GM13976 (cell line): Measurements from ENCODE around the gene HOXD10.

Experiments
- DNase-seq: peaks from one replicate; pipeline ENCODE4 v3.0.0; 2012; ENCODE audit warnings: low spot score
- in situ Hi-C: fragments of 300-500 bp; cut with MboI; formaldehyde crosslinking; loops from one replicate; pipeline ENCODE4 v1.12.0; 2022; ENCODE audit warnings: low sequenced_read_pairs, mixed read lengths, inconsistent platforms; ENCODE audit not compliant: unreplicated experiment
- TF ChIP-seq, protein P1 (sequence below): IDR thresholded peaks from 2 replicates; pipeline ENCODE4 v1.5.1; 2012; ENCODE audit warnings: borderline replicate concordance, mild to moderate bottlenecking; ENCODE audit not compliant: insufficient read depth; ENCODE audit errors: extremely low read depth, missing control alignments, control extremely low read depth

HOXD10 gene

DNA sequence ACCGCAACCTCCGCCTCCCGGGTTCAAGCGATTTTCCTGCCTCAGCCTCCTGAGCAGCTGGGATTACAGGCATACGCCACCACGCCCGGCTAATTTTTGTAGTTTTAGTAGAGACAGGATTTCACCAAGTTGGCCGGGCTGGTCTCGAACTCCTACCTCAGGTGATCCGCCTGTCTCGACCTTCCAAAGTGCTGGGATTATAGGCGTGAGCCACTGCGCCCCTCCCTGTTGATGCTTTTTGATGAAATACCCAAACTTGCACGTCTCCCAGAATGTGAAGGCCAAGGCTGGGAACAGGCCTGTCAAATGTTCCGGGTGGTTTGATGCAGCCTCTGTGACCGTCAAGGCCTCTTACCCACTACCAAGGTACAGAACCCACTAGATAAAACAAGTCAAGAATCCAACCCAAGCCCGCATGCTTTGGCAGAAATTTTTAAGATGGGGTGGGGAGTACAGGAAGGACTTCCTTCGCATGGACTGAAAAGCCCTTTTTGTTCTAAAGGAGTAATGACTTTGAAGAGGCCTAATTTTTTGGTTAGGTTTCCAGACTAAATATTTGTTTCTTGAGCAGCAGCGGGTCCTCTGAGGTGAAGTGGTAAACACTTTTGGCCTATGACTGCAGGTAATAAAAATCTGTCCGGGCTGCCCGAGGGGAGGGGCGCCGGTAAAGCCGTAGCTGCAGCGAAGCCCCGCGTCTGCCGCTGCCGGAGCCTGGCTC lies 29.1 kb upstream of the HOXD10 start:
- DNase-seq: no peak
- TF ChIP-seq, protein P1, sequence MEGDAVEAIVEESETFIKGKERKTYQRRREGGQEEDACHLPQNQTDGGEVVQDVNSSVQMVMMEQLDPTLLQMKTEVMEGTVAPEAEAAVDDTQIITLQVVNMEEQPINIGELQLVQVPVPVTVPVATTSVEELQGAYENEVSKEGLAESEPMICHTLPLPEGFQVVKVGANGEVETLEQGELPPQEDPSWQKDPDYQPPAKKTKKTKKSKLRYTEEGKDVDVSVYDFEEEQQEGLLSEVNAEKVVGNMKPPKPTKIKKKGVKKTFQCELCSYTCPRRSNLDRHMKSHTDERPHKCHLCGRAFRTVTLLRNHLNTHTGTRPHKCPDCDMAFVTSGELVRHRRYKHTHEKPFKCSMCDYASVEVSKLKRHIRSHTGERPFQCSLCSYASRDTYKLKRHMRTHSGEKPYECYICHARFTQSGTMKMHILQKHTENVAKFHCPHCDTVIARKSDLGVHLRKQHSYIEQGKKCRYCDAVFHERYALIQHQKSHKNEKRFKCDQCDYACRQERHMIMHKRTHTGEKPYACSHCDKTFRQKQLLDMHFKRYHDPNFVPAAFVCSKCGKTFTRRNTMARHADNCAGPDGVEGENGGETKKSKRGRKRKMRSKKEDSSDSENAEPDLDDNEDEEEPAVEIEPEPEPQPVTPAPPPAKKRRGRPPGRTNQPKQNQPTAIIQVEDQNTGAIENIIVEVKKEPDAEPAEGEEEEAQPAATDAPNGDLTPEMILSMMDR: no peak
- in situ Hi-C loops: loop anchor here (25.0 kb wide), 1 partner anchor 725 kb away; no protein-coding TSS in a partner anchor

DNA sequence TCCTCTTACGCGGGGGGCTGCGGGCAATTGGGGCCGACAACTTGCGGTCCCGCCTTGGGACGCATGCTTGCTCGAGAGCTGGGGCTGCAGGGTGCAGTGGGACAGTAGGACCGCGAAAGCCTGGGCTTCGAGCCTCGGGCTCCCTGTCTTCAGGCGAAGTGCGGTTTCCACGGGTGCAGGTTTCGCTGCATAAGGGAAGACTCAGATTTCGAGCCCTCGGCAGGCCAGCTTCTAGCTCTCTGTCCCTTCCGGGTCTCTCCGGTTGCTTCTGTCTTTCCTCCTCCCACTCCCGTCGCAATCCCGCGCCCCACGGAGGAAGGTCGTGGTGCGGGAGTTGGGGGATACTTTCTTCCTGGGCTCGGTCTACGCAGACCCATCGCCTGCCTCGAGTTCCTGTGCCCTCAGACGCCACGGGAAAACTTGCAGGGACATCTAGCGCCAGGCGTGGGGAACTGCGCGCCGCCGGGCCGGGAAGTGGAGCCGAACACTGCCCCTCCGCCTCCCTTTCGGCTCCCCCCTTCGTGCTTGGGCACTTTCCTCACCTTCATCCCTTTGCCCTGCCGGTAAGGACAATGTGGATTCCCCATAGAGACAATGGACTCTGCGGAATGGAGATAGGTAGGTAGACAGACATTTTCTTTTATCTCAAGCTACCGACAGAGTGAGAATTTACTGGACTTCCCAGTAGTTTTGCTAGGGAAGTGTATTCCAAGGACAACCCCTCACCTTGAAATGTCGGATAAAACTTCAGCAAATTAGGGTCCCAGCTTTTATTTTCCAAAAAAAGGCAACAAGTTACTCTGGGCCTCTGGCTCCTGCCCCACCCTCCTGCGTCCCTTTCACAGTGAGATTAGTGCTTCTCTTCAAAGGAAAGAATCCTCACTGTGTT lies 28.3 kb upstream of the HOXD10 start:
- in situ Hi-C loops: loop anchor here (25.0 kb wide), 1 partner anchor 726 kb away; no protein-coding TSS in a partner anchor
- peak; percentile 76 for DNase-seq
- TF ChIP-seq, protein P1: peak; percentile 81

DNA sequence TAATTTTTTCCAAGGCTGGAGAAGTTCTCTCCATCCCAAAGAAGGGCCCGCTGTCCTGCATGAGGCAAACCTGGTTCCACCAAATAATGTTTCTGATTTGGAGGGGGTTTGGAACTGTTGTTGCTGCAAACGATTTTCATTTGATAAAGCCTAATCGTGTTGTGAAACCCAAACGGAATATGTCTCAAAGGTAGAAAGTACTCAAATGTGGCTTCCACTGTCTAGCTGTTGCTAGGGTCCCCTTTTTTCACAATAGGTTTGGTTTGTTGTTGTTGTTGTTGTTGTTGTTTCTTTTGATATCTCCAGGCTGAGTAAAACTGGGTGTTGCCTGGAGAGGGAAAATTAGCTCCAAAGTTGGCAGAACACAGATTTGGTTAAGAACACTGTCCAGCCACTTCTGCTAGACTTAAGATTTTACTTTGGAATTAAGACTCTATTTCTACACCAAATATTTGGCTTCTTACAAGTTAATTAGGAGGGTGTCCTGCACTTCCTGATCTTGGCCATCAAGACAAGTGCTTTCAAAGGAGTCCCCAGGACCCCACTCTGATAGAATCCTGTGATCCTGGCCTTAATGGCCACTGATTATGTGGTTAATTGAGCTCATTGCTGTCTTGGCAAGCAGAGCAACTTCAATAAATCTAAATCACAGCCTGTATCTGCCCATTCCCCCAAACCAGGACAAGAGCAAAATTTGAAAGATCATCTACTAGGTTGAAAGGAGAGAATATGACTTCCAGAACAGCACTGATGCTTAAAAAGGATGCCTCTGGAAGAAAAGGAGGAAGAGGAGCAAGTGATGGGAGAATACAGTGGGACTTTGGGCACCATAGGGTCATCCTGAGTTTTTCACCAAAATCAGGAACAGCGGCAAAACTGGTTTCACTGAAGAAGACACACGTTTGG lies 27.4 kb upstream of the HOXD10 start:
- in situ Hi-C loops: loop anchor here (25.0 kb wide), 1 partner anchor 727 kb away; no protein-coding TSS in a partner anchor
- TF ChIP-seq, protein P1: no peak
- no peak for DNase-seq

DNA sequence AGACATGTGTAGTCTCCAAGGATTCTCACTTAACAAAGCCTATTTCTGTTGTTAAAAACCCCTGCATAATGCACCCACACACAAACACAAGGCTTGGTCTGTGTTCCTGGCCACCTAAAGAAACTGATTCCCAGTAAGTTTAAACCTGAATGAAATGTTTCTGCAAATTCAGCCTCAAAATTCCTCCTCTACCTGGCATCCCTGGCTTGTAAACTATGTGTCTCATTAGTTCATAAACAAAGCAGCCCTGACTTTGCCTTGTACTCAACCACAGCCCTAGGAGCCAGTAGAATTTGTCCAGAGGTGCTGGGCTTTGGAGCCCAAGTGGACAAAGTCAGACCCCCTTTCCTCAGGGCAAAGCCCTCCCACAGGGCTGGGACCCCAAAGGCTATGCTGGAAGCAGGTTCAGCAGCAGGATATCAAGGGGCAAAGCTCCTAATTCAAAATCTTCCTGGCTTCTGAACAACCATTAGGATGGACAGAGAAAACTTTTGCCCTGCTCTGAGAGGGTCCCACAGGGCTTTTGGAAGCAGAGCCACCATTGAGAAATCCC lies 26.7 kb upstream of the HOXD10 start:
- in situ Hi-C loops: loop anchor here (25.0 kb wide), 1 partner anchor 728 kb away; no protein-coding TSS in a partner anchor
- no peak for DNase-seq
- TF ChIP-seq, protein P1: no peak

DNA sequence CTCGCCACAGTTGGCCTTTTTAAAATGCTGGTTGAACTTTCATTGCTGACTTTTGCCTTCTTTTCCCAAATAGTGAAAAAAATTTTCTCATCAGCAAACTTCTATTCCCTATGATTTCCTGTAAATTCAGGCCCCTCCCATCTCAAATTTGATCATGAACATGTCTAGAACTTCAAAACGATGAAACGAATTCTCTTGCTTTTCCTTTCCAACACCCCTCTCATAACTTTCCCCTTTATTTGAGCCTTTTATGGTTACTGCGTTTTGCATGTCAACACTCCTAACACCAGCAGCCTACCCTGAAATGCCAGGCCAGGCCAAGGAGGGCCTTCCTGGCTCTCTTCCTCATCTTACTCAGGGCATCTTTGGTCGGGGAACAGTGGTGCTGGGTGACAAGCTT lies 25.7 kb upstream of the HOXD10 start:
- in situ Hi-C loops: loop anchor here (25.0 kb wide), 1 partner anchor 729 kb away; no protein-coding TSS in a partner anchor
- TF ChIP-seq, protein P1: no peak
- no peak for DNase-seq
